GM06990 (cell line): ENCODE measurements around the gene LYZL1.
"Not testable (repeated sequence)": the region's sequence is repeated elsewhere in the genome, so short reads cannot be mapped to it uniquely, and the experiment has no call there.

Experiments used
- DNase-seq: peaks from one replicate; pipeline ENCODE4 v3.0.0-alpha.2; 2011; ENCODE audit not compliant: insufficient read length; ENCODE audit errors: extremely low read depth
- H3K27me3 ChIP-seq: replicated peaks from 2 replicates; pipeline ENCODE4 v1.6.0; 2011; ENCODE audit warnings: low read length; ENCODE audit not compliant: control insufficient read depth, insufficient read depth
- H3K36me3 ChIP-seq: 2 replicates; pipeline ENCODE4 v1.5.1; 2011; ENCODE audit warnings: low read length; ENCODE audit not compliant: control insufficient read depth, insufficient read depth
- H3K4me3 ChIP-seq: replicated peaks from 2 replicates; pipeline ENCODE4 v1.5.1; 2011; ENCODE audit warnings: low read depth, mild to moderate bottlenecking, control low read depth, low read length
- CTCF ChIP-seq: IDR thresholded peaks from 2 replicates; pipeline ENCODE4 v1.5.1; 2011; ENCODE audit warnings: low read length, control low read depth, mild to moderate bottlenecking, inconsistent platforms; ENCODE audit not compliant: insufficient read depth, poor library complexity, severe bottlenecking

LYZL1 gene

GRCh38 chr10:29332061-29332760 is 43.3 kb downstream of the LYZL1 start:
- TF ChIP-seq CTCF, result no peak
- DNase-seq, result no peak
- no peak overlapping the region for H3K4me3 ChIP-seq
- no peaks in the 10 kb centered on the region; the same call in 1 of the 2 replicates for H3K27me3 ChIP-seq
- no peaks in the 10 kb centered on the region for H3K36me3 ChIP-seq

GRCh38 chr10:29332761-29333148 is 43.9 kb downstream of the LYZL1 start:
- no peak for DNase-seq
- no peak for TF ChIP-seq CTCF
- H3K36me3 ChIP-seq, result no peaks in the 10 kb centered on the region

GRCh38 chr10:29337526-29337925 is 48.7 kb downstream of the LYZL1 start:
- H3K36me3 ChIP-seq, H3K27me3 ChIP-seq, H3K4me3 ChIP-seq, DNase-seq: not testable (repeated sequence)

More at GRCh38 chr10:29332761-29333148, 43.9 kb downstream of the LYZL1 start:
- Histone ChIP-seq H3K27me3 (no peaks in the 10 kb centered on the region; the same call in 1 of the 2 replicates), H3K4me3 (no peak overlapping the region)

GRCh38 chr10:29343607-29344038 is 54.8 kb downstream of the LYZL1 start:
- Histone ChIP-seq H3K27me3 (no peaks in the 10 kb centered on the region), H3K36me3 (no peaks in the 10 kb centered on the region), H3K4me3 (no peak overlapping the region)
- no peak for DNase-seq
- TF ChIP-seq CTCF, result no peak

- no peak for TF ChIP-seq CTCF
Measured at GRCh38 chr10:29344073-29344820, 55.4 kb downstream of the LYZL1 start.

GRCh38 chr10:29345144-29345909 is 56.5 kb downstream of the LYZL1 start:
- Histone ChIP-seq H3K36me3 (no peaks in the 10 kb centered on the region), H3K4me3 (no peak overlapping the region), H3K27me3 (no peaks in the 10 kb centered on the region)
- no peak for TF ChIP-seq CTCF
- DNase-seq, result no peak

More at GRCh38 chr10:29344073-29344820, 55.4 kb downstream of the LYZL1 start:
- Histone ChIP-seq H3K36me3 (no peaks in the 10 kb centered on the region), H3K4me3 (no peak overlapping the region), H3K27me3 (no peaks in the 10 kb centered on the region)
- DNase-seq, result no peak
